Calu3 (cell line): ENCODE data around the gene SESTD1. TPM values are rescaled to one million over a fixed set of nuclear protein-coding genes. Genes with fewer than 3 reads are reported as not detected.

ENCODE experiments used
- BruUV-seq: library from RNA; stranded (reverse); fragments of 400-500 nt; replicated peaks from 2 replicates; lab custom pipeline; 2021; lab: Mats Ljungman, UMichigan
- CTCF ChIA-PET: fragments of 300-600 bp; sonication (Branson Sonifier 250); formaldehyde crosslinking; loops from one replicate; lab custom pipeline; 2022; ENCODE audit warnings: antibody characterized with exemption; lab: Charles Lee
- DNase-seq: peaks from one replicate; pipeline ENCODE4 v3.0.0; 2022
- H3K27ac Mint-ChIP-seq: one replicate; pipeline ENCODE4 v1.8.0; 2022; ENCODE audit warnings: mixed read lengths; ENCODE audit not compliant: unreplicated experiment
- H3K27me3 Mint-ChIP-seq: one replicate; pipeline ENCODE4 v1.8.0; 2022; ENCODE audit warnings: mixed read lengths; ENCODE audit not compliant: unreplicated experiment
- H3K36me3 Mint-ChIP-seq: one replicate; pipeline ENCODE4 v1.8.0; 2022; ENCODE audit warnings: mild to moderate bottlenecking, moderate library complexity, mixed read lengths; ENCODE audit not compliant: insufficient read depth, unreplicated experiment
- H3K4me1 Mint-ChIP-seq: one replicate; pipeline ENCODE4 v1.8.0; 2022; ENCODE audit warnings: mild to moderate bottlenecking, low read depth, mixed read lengths; ENCODE audit not compliant: unreplicated experiment
- H3K4me3 Mint-ChIP-seq: one replicate; pipeline ENCODE4 v1.8.0; 2022; ENCODE audit warnings: mild to moderate bottlenecking, low read depth, moderate library complexity, mixed read lengths; ENCODE audit not compliant: unreplicated experiment
- H3K9me3 Mint-ChIP-seq: one replicate; pipeline ENCODE4 v1.8.0; 2022; ENCODE audit warnings: low read depth, mixed read lengths; ENCODE audit not compliant: unreplicated experiment
- intact Hi-C: fragments of 100-400 bp; cut with micrococcal nuclease; formaldehyde crosslinking; loops from one replicate; pipeline ENCODE4 v1.10.0; 2022; ENCODE audit not compliant: unreplicated experiment
- total RNA-seq: library from RNA; stranded (reverse); gene quantifications from 2 replicates; pipeline ENCODE4 v1.2.3, GENCODE V29; 2022
- TF ChIP-seq, protein P1 (sequence below): fragments of 200-600 bp; IDR thresholded peaks from one replicate; pipeline ENCODE4 v1.8.0; 2022; ENCODE audit warnings: antibody characterized with exemption; ENCODE audit not compliant: unreplicated experiment

SESTD1 gene
- total RNA-seq, 1 experiment from 2014 or later, result 145 TPM

GRCh38 chr2:179305125-179305524, 40.5 kb upstream of the SESTD1 start:
- Mint-ChIP-seq H3K4me3 (no peak overlapping the region), H3K4me1 (no peaks in the 10 kb centered on the region), H3K27me3 (no peaks in the 10 kb centered on the region), H3K27ac (no peak overlapping the region), H3K36me3 (no peaks in the 10 kb centered on the region), H3K9me3 (peaks cover 2% of the 10 kb centered on the region)
- BruUV-seq, result no TSS peak
- CTCF ChIA-PET, result no interaction called here
- TF ChIP-seq, protein P1, sequence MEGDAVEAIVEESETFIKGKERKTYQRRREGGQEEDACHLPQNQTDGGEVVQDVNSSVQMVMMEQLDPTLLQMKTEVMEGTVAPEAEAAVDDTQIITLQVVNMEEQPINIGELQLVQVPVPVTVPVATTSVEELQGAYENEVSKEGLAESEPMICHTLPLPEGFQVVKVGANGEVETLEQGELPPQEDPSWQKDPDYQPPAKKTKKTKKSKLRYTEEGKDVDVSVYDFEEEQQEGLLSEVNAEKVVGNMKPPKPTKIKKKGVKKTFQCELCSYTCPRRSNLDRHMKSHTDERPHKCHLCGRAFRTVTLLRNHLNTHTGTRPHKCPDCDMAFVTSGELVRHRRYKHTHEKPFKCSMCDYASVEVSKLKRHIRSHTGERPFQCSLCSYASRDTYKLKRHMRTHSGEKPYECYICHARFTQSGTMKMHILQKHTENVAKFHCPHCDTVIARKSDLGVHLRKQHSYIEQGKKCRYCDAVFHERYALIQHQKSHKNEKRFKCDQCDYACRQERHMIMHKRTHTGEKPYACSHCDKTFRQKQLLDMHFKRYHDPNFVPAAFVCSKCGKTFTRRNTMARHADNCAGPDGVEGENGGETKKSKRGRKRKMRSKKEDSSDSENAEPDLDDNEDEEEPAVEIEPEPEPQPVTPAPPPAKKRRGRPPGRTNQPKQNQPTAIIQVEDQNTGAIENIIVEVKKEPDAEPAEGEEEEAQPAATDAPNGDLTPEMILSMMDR, result no peak
- intact Hi-C loops, result no loop called here
- no peak for DNase-seq

DNA sequence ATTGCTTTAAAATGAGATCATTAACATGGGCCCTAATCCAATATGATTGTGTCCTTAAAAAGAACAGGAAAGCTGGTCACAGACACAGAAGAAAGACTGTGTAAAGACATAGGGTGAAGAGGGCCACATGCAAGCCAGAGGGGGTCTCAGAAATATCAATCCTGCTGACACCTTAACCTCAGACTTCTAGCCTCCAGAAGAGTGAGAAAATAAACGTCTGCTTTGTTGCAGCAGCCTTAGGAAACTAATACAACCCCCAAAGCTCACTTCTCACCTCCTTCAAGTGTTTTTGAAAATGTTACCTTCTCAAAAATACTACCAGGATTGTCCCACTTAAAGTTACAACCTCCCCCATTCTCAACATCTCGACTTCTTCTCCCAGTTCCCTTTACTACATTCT, 39.8 kb upstream of the SESTD1 start:
- intact Hi-C loops, result no loop called here
- BruUV-seq, result no TSS peak
- H3K36me3 Mint-ChIP-seq, result no peaks in the 10 kb centered on the region
- H3K27ac Mint-ChIP-seq, result no peak overlapping the region
- TF ChIP-seq, protein P1, result no peak
- no peak for DNase-seq
- no peaks in the 10 kb centered on the region for H3K4me1 Mint-ChIP-seq
- no peak overlapping the region for H3K4me3 Mint-ChIP-seq
- H3K9me3 Mint-ChIP-seq, result peaks cover 2% of the 10 kb centered on the region
- CTCF ChIA-PET, result no interaction called here
- H3K27me3 Mint-ChIP-seq, result no peaks in the 10 kb centered on the region

DNA sequence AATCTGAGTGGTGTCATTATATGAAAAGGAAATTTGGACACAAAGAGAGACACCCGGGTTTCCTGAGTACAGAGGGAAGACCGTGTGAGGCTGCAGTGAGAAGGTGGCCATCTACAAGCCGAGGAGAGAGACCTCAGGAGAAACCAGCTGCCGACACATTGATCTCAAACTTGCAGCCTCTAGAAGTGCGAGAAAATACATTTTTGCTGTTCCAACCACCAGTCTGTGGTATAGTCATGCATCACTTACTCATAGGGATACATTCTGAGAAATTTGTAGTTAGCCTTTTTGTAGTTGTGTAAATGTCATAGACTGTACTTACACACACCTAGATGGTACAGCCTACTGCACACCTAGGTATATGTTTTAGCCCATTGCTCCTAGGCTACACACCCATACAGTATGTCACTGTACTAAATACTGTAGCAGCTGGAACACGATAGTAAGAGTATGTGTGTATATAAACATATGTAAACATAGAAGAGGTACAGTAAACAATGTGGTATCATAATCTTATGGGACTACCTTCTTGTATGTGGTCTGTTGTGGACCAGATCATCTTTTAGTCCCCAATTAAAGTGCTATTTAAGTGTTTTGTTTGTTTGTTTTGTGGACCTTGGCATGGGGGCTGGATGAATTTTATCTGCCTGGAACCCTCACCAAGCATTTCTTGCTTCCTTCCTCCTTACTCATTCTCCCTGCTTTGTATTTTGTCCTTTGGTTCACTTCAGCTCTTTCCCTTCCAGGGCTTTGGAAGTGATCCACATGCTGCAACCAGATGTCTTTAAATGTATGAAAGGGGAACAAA, 38.3 kb upstream of the SESTD1 start:
- no peak overlapping the region for H3K27ac Mint-ChIP-seq
- no peaks in the 10 kb centered on the region for H3K36me3 Mint-ChIP-seq
- CTCF ChIA-PET, result no interaction called here
- no TSS peak for BruUV-seq
- no peaks in the 10 kb centered on the region for H3K27me3 Mint-ChIP-seq
- H3K4me3 Mint-ChIP-seq, result no peak overlapping the region
- TF ChIP-seq, protein P1, result no peak
- intact Hi-C loops, result no loop called here
- DNase-seq, result no peak
- H3K4me1 Mint-ChIP-seq, result no peaks in the 10 kb centered on the region
- peaks cover 2% of the 10 kb centered on the region for H3K9me3 Mint-ChIP-seq

DNA sequence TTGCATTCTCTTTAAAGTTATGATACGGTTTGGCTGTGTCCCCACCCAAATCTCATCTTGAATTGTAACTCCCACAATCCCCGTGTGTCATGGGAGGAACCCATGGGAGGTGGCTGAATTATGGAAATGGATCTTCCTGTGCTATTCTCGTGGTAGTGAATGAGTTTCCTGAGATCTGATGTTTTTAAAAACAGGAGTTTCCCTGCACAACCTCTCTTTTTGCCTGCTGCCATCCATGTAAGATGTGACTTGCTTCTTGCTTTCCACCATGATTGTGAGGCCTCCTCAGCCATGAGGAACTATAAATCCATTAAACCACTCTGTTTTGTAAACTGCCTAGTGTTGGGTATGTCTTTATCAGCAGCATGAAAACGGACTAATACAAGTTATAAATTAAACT, 37.5 kb upstream of the SESTD1 start:
- H3K4me3 Mint-ChIP-seq, result no peak overlapping the region
- H3K36me3 Mint-ChIP-seq, result no peaks in the 10 kb centered on the region
- H3K27me3 Mint-ChIP-seq, result no peaks in the 10 kb centered on the region
- CTCF ChIA-PET, result no interaction called here
- DNase-seq, result no peak
- peaks cover 2% of the 10 kb centered on the region for H3K9me3 Mint-ChIP-seq
- intact Hi-C loops, result no loop called here
- TF ChIP-seq, protein P1, result no peak
- no TSS peak for BruUV-seq
- no peak overlapping the region for H3K27ac Mint-ChIP-seq
- no peaks in the 10 kb centered on the region for H3K4me1 Mint-ChIP-seq
